Activated naive CD4-positive, alpha-beta T cell treated with anti-CD3 and anti-CD28 coated beads, Interleukin-2, amount 50 U/mL, for 72 hours (primary cell): ENCODE results near the gene ACTL7B. TPM values are rescaled to one million over a fixed set of nuclear protein-coding genes. Genes with fewer than 3 reads are reported as not detected.
"Not testable (repeated sequence)": the region's sequence is repeated elsewhere in the genome, so short reads cannot be mapped to it uniquely, and the experiment has no call there.

ENCODE experiments used
- ATAC-seq, 2 donors: fragments of 150-1000 bp; cut with Tn5 transposase; 2 replicates each; pipeline ENCODE4 v1.10.0; 2021; ENCODE audit warnings: mild to moderate bottlenecking in 2 of 2, moderate library complexity in 2 of 2
- DNase-seq, 2 donors: peaks; one replicate each; pipeline ENCODE4 v3.0.0; 2021 to 2022; ENCODE audit warnings: low spot score in 2 of 2
- H3K27ac Mint-ChIP-seq, 2 donors: one replicate each; pipeline ENCODE4 v1.8.0; 2022; ENCODE audit warnings: mild to moderate bottlenecking in 2 of 2, mixed read lengths in 2 of 2
- H3K36me3 Mint-ChIP-seq, 2 donors: one replicate each; pipeline ENCODE4 v1.8.0; 2022; ENCODE audit warnings: mixed read lengths in 2 of 2
- H3K9me3 Mint-ChIP-seq, 2 donors: one replicate each; pipeline ENCODE4 v1.8.0; 2022; ENCODE audit warnings: mixed read lengths in 2 of 2
- total RNA-seq, 2 donors: library from RNA; stranded (reverse); gene quantifications; one replicate each; pipeline ENCODE4 v1.2.3, GENCODE V29; 2022

Gene ACTL7B, protein sequence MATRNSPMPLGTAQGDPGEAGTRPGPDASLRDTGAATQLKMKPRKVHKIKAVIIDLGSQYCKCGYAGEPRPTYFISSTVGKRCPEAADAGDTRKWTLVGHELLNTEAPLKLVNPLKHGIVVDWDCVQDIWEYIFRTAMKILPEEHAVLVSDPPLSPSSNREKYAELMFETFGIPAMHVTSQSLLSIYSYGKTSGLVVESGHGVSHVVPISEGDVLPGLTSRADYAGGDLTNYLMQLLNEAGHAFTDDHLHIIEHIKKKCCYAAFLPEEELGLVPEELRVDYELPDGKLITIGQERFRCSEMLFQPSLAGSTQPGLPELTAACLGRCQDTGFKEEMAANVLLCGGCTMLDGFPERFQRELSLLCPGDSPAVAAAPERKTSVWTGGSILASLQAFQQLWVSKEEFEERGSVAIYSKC
- under 1 TPM in 1 of 2 donors, not detected in 1; 0.18 TPM for total RNA-seq

DNA sequence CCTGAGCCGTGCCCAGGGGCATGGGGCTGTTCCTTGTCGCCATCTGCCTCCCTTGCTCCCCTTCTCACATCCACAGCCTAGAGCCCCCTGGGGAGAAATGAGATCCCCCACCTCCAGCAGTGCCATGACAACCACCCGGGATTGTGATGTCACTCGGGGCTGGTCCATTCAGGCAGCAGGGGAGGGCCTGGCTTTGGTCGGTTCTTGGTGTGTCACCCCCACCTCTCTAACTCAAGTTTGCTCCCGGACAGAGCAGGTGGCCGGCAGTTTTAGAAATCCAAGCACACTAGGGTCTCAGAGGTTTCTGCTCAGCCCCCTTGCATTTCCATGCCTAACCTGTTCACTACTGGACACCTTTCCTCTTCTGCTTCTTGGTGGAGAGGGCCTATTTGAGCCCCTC lies at the start of gene ACTL7B:
ACTL7B (minus strand) TSS at position 99 of the 400 bp plus-strand sequence; CDS start at position 43, 56 bp downstream.
- Mint-ChIP-seq H3K9me3 (peaks cover 0 to 4% of the 10 kb centered on the region in 2 donors), H3K36me3 (no peaks in the 10 kb centered on the region), H3K27ac (no peak within 1 kb of the TSS)
- ATAC-seq (no peak), DNase-seq (no peak)

DNA sequence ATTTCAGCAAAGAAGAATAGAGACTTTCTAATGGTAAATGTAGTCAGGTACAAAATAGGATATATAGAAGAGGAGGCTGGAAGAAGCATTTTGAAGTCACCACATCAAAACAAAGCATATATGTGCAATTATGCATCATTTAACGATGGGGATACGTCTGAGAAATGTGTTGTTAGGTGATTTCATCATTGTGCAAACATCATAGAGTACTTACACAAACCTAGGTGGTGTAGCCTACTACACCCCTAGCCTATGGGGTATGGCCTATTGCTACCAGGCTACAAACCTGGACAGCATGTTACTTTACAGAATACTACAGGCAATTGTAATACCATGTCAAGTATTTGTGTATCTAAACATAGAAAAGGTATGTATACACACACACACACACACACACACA lies 49.7 kb upstream of the ACTL7B start:
- H3K27ac Mint-ChIP-seq = no peak overlapping the region
- H3K36me3 Mint-ChIP-seq = peaks cover 4 to 26% of the 10 kb centered on the region in 2 donors
- no peak for ATAC-seq
- no peak for DNase-seq
- no peaks in the 10 kb centered on the region for H3K9me3 Mint-ChIP-seq

DNA sequence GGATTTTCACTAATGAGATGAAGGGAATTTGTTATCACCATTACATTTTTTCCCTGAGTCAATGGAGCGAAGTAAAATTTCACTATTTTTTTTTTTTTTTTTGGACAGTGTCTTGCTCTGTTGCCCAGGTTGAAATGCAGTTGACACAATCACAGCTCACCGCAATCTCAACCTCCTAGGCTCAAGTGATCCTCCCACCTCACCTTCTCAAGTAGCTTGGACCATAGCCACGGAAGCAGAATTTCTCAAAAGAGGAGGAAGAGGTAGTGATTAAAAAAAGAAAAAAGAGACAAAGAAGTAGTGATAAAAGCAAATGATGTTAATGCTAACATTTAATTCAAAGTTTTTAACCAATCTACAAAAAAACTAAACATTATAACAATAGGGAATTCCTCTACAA lies 48.4 kb upstream of the ACTL7B start:
- no peaks in the 10 kb centered on the region for H3K9me3 Mint-ChIP-seq
- DNase-seq = no peak
- ATAC-seq = no peak
- H3K36me3 Mint-ChIP-seq = peaks cover 6 to 26% of the 10 kb centered on the region in 2 donors
- no peak overlapping the region for H3K27ac Mint-ChIP-seq

DNA sequence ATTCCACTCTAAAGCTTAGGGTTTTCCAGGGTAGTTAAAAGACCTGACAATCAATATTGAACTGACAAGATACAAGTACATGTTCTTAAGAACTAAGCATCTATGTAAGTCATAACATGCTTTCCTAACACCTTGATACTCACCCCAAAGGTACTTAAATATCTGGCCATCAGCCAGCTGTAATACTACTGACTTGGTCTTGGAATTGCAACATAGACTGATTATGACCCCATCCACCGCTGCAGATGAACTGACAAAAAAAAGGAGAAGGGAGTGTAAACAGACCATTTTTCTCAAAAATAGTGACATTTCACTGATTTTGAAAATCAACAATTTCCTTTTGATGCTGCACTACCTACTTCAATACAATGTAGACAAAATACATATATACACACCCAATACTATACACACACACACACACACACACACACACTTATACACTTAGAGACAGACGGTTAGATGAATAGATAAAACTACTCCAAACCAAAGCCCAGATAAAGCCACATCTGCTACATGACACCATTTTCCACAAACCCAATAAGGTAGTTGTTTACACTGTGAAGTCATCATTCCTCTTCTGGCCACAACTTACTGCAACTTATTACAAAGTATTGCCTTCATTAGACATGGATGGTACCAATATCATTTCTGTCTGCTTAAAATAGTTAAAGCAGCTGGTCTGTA lies 47.8 kb upstream of the ACTL7B start:
- no peak for DNase-seq
- no peaks in the 10 kb centered on the region for H3K9me3 Mint-ChIP-seq
- H3K36me3 Mint-ChIP-seq = peaks cover 6 to 26% of the 10 kb centered on the region in 2 donors
- peak overlapping the region in 1 of 2 donors; percentile 13 for H3K27ac Mint-ChIP-seq
- ATAC-seq = no peak

DNA sequence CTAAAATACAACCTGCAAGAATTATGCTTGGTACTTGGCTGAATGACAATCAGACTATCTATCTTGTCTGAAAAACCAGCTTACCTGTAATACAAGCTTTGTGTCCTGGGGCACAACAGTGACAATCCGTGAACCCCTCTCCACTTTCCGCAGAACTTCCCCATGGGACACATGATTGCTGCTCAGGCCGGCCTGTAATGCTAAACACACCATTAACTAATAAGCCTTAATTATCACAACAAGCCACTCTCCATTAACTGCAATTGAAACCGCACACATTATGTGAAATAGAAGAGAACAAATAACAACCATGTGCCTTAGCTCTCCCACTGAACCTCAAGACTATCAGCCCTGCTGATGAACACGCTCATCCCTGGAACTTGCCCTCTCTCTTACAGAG lies 44.4 kb upstream of the ACTL7B start:
- no peak for ATAC-seq
- peaks cover 15 to 40% of the 10 kb centered on the region in 2 donors for H3K36me3 Mint-ChIP-seq
- DNase-seq = no peak
- H3K9me3 Mint-ChIP-seq = no peaks in the 10 kb centered on the region
- H3K27ac Mint-ChIP-seq = no peak overlapping the region

DNA sequence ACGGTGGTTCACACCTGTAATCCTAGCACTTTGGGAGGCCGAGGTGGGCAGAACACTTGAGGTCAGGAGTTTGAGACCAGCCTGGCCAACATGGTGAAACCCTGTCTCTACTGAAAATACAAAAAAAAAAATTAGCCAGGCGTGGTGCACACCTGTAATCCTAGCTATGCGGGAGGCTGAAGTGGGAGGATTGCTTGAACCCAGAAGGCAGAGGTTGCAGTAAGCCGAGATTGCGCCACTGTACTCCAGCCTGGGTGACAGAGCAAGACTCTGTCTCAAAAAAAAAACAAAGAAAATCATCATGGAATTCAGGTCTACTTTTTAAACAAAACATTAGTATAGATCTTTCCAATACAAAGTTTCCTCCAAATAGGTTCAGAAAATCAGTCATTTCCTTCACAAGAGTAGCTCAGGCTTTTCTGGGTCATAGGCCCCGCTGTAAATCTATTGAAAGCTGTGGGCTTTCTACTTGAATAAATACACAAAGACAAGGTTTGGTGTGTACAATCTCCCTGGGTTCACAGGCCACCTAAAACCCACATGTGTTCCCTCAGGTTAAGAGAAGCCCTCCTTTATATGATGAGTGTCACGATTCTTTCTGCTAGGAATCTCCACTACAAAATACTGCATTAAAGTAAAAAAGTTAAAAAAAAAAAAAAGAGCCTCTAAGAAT lies 43.4 kb upstream of the ACTL7B start:
- not testable (repeated sequence) for H3K9me3 Mint-ChIP-seq, ATAC-seq, DNase-seq, H3K27ac Mint-ChIP-seq
- H3K36me3 Mint-ChIP-seq = peaks cover 18 to 45% of the 10 kb centered on the region in 2 donors

DNA sequence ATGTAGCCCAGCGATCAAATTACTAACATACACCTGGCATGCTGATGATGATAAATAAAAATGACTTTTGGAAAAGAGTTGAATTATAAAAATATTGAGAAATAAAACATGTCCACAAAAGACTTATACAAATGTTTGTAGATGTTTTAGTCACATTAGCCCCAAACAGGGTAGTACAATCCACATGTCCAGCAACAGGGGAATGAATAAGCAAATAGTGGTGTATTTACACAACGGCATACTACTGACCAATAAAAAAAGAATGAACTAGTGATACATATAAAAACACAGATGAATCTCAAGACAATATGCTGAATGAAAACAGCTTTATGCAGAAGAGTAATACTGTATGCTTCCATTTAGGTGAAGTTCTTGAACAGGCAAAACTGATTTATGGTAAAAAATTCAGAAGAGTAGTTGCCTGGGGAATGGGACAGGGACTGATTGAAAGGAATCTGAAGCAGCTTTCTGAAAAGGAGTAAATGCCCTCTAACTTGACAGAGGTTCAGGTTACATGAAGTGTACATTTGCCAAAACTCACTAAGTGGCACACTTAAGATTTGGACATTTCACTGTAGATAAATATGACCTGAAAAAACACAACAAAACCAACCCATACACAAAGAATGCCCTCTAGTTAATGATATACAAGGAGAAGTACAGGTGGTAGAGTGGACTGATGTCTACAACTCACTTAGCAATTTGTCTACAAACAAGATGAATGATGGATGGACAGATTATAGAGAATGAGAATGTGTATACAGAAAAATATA lies 41.7 kb upstream of the ACTL7B start:
- peaks cover 18 to 40% of the 10 kb centered on the region in 2 donors for H3K36me3 Mint-ChIP-seq
- no peak overlapping the region for H3K27ac Mint-ChIP-seq
- ATAC-seq = no peak
- H3K9me3 Mint-ChIP-seq = no peaks in the 10 kb centered on the region
- DNase-seq = no peak

DNA sequence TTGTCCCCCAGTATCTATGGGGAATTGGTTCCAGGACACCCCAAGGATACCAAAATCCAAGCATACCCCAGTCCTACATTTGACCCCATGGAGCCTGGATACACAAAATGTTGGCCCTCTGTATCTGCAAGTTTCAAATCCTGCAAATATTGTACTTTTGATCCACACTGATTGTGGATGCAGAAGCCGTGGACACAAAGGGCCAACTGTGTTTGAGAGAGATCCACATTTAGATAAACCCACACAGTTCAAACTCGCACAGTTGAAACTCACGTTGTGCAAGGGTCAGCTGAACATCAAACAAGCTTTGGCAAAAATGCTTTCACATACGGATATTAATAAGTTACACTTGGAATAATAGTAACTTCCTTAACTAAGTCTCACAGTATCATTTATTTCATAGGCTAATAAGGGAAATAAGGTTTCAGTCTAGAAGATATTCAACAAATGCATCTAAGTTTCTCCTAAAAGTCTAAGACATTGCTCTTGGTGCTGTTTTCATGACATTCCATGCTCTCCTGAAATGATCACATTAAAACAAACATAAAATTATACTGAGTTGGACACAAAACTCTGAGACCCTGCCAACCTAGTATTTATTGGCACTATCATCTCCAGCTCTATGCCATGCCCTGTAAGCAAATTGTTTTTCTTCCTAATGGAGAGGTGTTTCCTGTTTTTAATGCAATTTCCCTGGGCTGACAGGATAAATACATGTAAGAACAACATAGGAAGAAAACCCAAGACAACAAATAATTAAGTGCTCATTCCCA lies 38.6 kb upstream of the ACTL7B start:
- Mint-ChIP-seq H3K9me3 (no peaks in the 10 kb centered on the region), H3K36me3 (peaks cover 12 to 43% of the 10 kb centered on the region in 2 donors), H3K27ac (peak overlapping the region in 1 of 2 donors; percentile 76)
- DNase-seq (no peak), ATAC-seq (no peak)

DNA sequence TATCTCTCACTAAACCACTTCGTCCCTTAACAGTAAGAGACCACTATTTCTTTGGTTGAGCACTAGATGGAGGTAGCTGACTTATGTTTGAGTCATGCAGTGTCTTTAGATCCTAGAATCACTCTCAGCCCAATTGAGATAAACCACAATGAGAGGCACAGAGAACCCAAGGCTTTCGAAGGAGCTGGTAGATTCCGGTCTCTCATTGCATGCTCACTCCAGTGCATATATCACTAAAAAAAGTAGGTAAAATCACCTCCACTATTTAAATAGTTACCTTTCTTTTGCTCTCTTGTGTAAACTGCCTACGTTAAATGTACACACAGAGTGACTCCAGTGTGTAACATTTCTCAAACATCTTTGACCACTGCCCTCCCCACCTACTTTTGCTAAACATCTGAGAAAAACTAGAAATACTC lies 33.9 kb upstream of the ACTL7B start:
- peaks cover 18 to 20% of the 10 kb centered on the region in 2 donors for H3K36me3 Mint-ChIP-seq
- ATAC-seq (peak; percentile 16 to 32), DNase-seq (no peak)
- no peak overlapping the region for H3K27ac Mint-ChIP-seq
- no peaks in the 10 kb centered on the region for H3K9me3 Mint-ChIP-seq

DNA sequence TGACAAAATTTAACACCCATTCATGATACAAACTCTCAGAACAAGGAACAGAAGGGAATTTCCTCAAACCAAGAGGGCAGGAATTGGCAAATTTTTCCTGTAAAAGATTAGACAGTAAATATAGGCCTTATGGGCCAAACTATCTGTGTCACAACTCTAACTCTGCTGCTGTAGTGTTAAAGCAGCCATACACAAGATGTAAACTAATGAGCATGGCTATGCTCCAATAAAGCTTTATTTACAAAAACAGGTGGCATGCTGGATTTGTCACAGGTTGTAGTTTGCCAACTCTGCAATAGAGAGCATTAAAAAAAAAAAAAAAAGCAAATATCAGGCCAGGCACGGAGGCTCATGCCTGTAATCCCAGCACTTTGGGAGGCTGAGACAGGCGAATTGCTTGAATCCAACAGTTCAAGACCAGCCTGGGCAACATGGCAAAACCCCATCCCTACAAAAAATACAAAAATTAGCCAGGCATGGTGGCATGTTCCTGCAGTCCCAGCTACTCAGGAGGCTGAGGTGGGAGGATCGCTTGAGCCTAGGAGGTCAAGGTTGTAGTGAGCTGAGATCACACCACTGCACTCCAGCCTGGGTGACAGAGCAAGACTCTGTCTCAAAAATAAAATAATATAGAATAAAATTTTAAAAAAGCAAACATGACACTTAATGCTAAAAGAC lies 30.9 kb upstream of the ACTL7B start:
- Mint-ChIP-seq H3K27ac (peak overlapping the region; percentile 84 to 88), H3K36me3 (peaks cover 15 to 18% of the 10 kb centered on the region in 2 donors)
- H3K9me3 Mint-ChIP-seq, ATAC-seq, DNase-seq: not testable (repeated sequence)

DNA sequence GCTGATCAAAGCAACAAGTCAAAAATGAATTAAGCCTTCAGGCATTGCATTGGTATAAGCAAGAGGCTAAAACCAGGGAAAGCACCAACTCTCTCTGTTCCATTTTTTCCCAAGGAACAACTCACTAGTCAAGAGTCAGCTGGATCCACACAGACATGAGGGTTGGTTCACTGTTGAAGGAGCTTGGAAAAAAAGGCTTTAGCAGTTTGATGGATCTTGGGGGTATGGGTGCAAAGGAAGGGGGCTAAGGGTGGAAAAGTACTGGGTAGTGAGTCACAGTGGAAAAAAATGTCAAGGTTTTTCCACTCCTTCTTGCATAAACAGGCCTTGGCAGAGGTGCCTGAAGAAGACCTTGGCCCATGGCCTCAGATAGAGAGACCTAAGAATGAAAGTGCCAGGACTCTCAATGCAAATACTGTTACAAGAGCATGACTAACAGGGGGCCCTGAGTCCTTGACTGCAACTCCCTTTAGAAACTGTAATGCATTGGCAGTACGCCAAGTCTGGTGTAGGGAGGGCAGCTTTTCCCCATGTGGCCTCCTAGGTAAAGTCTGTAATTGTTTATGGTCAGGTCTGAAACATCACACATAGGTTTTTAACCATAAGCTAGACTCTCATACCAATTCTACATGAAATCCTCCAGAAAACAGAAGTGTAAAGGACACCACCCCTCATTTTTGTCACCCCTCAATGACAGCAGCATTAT lies 30.0 kb upstream of the ACTL7B start:
- DNase-seq (peak; percentile 60 to 70), ATAC-seq (peak; percentile 99)
- peaks cover 10 to 18% of the 10 kb centered on the region in 2 donors for H3K36me3 Mint-ChIP-seq
- H3K27ac Mint-ChIP-seq = peak overlapping the region; percentile 84 to 88
- no peaks in the 10 kb centered on the region for H3K9me3 Mint-ChIP-seq

DNA sequence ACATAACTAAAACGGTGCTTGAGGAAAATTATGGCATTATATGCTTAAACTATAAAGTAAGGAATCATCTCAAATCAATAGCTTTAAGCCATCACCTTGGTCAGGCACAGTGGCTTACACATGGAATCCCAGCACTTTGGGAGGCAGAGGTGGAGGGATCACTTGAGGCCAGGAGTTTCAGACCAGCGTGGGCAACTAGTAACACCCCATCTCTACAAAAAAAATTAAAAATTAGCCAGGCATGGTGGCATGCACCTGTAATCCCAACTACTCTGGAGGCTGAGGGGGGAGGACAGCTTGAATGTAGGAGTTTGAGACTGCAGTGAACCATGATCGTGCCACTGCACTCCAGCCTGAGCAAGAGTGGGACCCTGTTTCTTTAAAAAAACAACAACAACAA lies 28.9 kb upstream of the ACTL7B start:
- Mint-ChIP-seq H3K27ac (peak overlapping the region; percentile 65 to 84), H3K9me3 (no peaks in the 10 kb centered on the region), H3K36me3 (peaks cover 6 to 18% of the 10 kb centered on the region in 2 donors)
- DNase-seq = no peak
- ATAC-seq = no peak

DNA sequence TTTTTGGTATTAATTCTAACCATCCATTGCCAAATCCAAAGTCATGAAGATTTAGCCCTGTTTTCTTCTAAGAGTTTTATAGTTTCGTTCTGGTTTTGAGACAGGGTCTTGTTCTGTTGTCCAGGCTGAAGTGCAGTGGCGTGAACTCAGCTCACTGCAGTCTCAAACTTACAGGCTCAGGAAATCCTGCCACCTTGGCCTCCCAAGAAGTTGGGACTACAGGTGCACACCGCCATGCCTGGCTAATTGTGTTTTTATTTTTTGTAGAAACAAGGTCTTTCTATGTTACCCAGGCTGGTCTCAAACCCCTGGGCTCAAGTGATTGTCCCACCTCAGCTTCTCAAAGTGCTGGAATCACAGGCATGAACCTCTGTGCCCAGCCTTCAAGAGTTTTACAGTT lies 27.3 kb upstream of the ACTL7B start:
- DNase-seq (no peak), ATAC-seq (no peak)
- H3K27ac Mint-ChIP-seq = no peak overlapping the region
- no peaks in the 10 kb centered on the region for H3K9me3 Mint-ChIP-seq
- peaks cover 6 to 24% of the 10 kb centered on the region in 2 donors for H3K36me3 Mint-ChIP-seq

DNA sequence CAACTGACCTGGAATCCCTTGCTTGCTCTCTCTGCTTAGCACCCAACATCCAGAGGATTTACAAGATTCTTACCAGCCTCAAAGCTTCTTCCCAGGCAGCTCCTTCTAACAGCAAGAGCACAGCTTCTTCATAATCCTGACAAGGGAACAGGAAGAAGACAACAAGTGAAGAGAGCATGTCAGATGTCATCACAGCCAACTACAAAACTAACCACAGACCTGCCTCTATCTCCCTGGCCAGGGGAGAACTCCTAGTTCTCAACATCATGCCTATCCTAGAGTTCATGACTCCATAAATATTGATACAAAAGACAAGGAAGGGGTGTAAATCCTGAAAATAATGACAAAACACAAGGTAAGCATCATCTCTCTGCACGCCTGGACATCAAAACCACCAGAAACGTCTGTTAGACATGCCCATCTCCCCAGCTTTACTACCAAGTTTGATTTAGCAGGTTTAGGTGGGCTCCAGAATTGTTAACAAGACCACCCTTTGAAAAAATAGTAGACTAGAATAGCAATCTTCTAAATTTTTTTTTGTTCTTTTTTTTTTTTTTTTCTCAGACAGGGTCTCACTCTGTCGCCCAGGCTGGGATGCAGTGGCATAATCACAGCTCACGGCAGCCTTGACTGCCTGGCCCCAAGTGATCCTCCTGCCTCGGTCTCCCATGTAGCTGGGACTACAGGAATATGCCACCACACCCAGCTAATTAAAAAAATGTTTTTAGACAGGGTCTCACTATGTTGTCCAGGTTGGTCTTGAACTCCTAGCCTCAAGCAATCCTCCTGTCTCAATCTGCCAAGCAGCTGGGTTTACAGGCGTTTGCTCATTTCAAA lies 26.5 kb upstream of the ACTL7B start:
- H3K27ac Mint-ChIP-seq = no peak overlapping the region

More for the DNA sequence above, 26.5 kb upstream of the ACTL7B start:
- ATAC-seq (no peak), DNase-seq (no peak)
- Mint-ChIP-seq H3K9me3 (no peaks in the 10 kb centered on the region), H3K36me3 (peaks cover 6 to 23% of the 10 kb centered on the region in 2 donors)
